HG03439 (cell line): ENCODE measurements around the gene LBHD1.
"Not testable (repeated sequence)": the region's sequence is repeated elsewhere in the genome, so short reads cannot be mapped to it uniquely, and the experiment has no call there.

ENCODE experiments used
- ATAC-seq: cut with Tn5 transposase; IDR thresholded peaks from one replicate; pipeline ENCODE4 v1.9.1; 2021; ENCODE audit warnings: mild to moderate bottlenecking, moderate library complexity; ENCODE audit not compliant: unreplicated experiment

LBHD1 gene

DNA sequence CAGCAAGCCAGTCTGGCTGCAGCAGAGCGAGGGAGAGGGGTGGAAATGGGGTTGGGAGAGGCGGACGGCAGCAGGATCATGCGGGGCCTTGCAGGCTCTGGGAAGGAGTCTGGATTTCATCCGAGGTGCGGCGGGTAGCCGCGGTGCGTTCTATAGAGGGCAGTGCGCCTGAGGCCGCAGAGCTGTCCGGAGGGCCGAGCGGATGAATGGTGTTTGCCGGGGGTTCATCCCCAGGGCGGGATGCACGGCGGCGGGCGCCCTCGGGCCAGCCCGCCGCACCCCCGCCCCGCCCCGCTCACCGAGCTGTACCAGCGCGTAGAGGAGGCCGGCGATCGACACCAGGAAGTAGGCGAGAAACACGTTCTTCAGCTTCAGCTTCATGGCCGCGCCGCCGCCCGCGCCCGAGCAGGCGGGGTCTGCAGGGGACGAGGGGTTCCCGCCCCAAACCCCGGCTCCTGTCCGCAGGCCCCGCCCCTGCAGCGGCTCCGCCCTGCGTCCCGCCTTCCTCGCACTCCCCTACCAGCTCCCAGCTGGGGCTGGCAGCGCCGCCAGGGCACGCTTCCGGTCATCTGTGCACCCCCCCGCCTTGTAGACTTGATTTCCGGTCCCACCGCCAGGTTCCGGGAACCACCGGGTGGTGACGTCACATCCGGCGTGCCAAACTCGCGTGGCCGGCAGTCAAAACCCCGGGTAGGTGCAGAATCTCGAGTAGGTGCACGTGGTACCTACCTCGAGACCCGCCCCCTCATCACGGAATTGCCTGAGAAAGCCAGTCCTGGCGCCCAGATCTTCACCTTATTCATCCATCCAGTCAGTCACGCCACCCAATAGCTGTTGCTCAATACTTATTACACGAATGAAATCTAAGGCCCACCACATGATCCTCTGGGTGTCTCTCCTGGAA is 50.2 kb downstream of the LBHD1 start, which contains the start of gene B3GAT3:
Gene B3GAT3, minus strand, starts transcription at position 420 of the 904 bp plus-strand sequence. Its CDS starts 39 bp downstream, at position 381.
- ATAC-seq = peak; percentile 95

DNA sequence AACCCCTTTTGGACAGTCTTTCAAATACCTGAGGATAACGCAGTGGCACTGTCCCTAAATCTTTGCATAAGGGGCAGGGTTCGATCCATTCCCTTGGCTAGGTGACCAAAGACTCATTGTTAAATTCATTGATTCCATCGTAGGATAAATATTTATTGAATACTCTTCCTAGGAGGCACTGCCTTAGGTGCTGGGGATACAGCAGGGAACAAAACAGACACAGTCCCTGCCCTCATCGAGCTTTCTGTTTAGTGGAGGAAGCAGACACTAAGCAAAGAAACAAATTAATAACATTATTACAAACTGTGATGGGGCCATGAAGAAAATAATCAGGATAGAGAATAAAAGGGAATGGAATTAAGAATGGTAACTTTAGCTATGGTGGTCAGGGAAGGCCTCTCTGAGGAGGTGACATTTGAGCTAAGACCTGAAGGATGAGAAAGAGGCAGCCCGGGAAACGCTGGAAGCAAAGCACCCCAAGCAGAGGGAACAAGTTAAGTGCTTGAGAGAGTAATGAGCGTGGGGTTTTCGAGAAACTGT is 51.0 kb downstream of the LBHD1 start:
- ATAC-seq = no peak

DNA sequence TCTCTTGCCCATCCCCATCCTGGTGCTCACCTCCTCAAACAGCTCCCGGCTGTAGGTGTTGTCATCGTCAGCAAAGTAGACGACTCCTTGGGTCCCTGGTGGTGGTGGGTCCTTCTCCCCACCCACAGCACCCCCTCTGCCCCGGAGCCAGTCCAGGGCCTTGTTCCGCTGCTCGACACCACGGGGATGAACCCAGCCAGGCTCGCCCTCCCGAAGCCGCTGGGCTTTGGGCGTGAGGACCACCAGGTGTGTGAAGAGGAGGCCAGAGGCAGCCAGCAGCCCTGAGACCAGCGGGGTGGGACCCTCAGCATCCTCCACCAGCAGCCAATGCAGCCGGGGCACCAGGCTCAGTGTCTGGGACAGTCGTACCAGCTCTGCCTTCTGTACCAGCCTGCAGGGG is 55.1 kb downstream of the LBHD1 start:
- not testable (repeated sequence) for ATAC-seq

DNA sequence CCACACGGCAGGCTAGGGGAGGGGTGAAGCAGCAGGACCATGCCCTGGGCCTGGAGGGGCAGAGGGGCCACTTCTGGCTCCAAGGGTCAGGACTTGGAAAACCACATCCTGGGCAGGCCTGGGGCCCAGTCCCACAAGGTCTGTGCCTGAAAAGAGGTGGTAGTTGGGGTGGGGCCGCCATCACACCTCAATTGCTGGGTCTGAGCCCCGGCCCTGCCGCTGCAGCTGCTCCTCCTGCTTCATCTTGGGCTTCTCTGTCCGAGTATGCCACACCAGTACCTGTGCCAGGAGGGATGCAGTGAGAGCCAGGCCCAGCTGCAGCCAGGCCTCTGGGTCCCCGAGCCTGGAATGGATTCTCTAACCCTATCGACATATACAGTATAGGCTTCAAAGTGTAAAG is 56.5 kb downstream of the LBHD1 start:
- ATAC-seq = no peak

DNA sequence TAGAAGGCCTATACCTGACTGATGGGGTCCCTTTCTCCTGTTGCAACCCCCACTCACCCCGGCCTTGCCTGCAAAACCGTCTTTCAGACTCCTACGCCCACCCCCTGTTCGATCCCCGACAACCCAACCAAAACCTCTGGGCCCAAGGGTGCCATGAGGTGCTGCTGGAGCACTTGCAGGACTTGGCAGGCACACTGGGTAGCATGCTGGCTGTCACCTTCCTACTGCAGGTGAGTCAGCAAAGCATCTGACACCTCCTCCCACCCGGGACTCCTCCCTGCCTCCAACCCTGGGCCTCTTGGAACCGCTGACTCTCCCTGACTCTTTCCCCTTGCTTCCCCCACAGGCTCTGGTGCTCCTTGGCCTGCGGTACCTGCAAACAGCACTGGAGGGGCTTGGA is 57.8 kb downstream of the LBHD1 start:
- no peak for ATAC-seq

DNA sequence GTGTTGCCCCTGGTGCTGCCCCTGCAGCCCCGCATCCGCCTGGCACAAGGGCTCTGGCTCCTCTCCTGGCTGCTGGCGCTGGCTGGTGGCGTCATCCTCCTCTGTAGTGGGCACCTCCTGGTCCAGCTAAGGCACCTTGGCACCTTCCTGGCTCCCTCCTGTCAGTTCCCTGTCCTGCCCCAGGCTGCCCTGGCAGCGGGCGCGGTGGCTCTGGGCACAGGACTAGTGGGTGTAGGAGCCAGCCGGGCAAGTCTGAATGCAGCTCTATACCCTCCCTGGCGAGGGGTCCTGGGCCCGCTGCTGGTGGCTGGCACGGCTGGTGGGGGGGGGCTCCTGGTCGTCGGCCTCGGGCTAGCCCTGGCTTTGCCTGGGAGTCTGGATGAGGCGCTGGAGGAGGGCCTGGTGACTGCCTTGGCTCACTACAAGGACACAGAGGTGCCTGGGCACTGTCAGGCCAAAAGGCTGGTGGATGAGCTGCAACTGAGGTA is 58.7 kb downstream of the LBHD1 start:
- no peak for ATAC-seq
